GM18498 (cell line): Measurements from ENCODE around the gene EMX2.

Source experiments
- ATAC-seq: cut with Tn5 transposase; IDR thresholded peaks from one replicate; pipeline ENCODE4 v1.9.1; 2021; ENCODE audit warnings: mild to moderate bottlenecking, moderate library complexity; ENCODE audit not compliant: unreplicated experiment

Gene EMX2

GRCh38 chr10:117543225-117544003 is 868 bp downstream of the EMX2 start:
- ATAC-seq = no peak

- no peak for ATAC-seq
Measured at GRCh38 chr10:117544004-117544701, 1.6 kb downstream of the EMX2 start.

GRCh38 chr10:117544711-117545140 is 2.2 kb downstream of the EMX2 start:
- ATAC-seq = no peak

DNA sequence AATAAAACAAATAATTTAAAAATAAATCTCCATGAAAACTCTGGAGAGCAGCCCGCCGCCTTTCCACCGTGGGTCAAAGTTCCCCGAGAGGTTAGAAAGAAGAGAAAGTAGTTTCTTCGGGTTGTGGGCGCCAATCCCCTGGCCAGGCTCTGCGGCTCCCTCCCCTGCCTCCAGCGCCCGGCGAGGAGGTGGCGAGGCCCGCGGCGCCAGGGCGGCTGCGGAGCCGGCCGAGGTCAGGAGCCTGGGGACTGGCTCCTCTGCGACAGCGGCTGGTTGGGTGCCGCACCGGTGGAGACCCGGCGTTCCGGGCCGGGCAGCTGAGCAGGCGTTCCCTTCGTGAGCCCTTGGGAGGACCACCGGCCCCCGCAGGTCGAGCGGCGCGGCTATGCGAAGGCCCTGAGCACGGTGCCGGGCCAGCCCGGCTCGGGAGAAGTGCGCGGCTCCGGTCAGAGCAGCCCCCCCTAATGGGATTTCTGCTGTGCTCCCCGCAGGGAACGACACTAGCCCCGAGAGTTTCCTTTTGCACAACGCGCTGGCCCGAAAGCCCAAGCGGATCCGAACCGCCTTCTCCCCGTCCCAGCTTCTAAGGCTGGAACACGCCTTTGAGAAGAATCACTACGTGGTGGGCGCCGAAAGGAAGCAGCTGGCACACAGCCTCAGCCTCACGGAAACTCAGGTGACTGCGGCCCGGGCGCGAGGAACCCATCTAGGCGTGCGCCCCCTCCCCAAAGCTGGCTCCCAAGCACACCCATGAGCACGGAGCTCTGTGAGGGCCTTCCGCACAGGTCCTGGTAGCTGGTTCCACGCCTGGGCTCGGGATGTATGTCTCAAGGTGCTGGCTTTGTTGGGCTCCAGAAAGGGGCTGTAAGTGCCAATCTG is 2.8 kb downstream of the EMX2 start:
- no peak for ATAC-seq

DNA sequence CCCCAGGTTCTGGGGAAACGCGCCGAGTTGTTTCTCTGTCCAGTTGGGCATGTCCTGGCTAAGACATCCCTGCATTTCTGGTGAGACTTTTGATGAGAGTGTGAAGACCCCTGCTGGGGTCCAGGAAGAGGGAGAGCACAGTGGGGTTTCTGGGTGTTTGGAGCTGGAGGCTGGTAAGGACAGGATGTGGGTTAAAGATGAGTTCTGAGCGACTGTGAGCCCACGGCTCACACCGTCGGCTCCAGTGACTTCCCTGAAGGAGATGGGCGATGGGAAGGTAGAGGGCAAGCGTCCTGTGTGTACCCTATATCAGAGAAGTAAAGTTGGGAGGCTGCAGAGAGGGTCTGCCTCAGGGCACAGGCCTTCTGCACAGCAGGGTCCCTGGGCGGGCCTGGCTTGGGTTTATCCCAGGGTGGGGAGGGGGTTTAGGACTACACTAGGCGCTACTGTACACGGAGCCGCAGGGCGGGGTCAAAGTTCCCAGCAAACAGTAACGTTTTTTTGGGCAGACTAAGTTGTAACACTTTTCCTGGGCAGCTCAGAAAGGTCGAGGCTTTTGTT is 3.6 kb downstream of the EMX2 start:
- no peak for ATAC-seq

DNA sequence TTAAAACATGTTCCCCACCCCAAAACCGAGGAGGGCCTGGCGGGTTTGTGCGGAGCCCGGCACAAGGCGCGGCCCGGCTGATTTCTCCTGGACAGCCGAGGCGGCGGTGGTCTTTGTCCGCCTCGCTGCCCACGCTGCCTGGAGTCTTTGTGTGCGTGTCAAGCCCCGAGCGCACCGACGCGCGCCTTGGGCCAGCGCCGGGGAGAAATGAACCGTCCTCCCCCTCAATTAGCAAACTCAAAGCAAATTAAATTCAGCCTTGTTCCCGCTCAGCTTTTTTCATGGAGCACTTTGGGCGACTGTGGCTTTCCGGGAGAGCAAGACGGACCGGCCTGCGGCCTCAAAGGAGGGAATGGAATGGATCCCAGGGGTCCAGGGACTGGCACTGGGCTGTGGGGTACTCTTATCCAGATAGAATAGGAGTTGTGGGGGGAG is 4.1 kb downstream of the EMX2 start:
- ATAC-seq = no peak

- ATAC-seq = peak; percentile 43
Measured at GRCh38 chr10:117547016-117547715, 4.6 kb downstream of the EMX2 start.

- peak; percentile 9 for ATAC-seq
Measured at GRCh38 chr10:117547716-117548668, 5.4 kb downstream of the EMX2 start.

- no peak for ATAC-seq
Measured at GRCh38 chr10:117549100-117549585, 6.6 kb downstream of the EMX2 start.

DNA sequence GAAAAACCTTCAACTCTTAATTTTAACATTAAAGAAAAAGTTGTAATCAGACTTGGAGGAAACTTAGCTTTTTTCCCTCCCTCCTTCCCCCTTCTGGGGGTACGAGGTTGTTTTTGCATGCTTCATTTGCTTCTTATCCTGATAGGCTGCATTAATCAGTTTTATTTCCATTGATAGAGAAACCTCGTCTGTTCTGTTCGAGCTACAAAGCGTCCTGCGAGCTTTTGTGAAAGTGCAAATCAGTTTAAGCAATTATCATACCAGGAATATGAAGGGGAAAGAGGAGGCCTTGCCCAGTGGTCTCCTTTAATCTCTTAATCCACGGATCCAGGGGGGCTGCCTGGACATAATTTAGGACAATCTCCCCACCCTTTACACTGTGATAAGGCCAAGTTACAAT is 7.5 kb downstream of the EMX2 start:
- ATAC-seq = no peak

DNA sequence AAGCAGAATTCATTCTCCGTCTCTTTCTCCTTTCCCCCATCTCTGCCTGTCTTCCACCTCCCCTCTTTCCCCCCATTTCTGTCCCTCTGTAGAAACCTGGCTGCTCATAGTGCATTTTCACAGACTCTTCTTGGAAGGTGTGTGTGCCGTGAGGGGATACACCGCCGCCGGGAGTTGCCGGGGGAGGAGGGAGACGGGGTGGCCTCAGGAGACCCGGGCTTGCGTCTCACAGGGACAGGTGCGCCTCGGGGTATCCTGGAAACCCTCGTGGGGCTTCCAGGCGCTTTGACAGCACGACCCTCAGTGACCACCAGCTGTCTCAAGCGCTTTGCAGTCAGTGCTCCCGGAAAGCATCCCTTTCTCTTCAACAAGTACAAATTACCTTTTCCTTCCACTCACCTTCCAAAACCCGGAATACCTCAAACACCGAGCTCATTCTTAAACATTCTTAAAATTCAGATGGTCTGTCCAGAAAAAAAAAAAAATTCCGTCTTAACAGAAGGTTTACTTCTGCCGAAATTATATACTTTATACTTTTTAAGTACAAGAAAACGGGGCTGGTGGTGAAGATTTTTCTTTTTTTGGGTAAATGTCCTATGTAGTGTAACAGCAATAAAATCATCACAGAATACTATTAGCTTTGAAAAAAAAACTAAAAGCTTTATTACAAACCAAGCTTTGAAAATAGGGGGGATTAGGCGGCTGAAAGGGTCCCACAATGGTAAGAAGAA is 8.2 kb downstream of the EMX2 start:
- no peak for ATAC-seq

GRCh38 chr10:117551330-117552155 is 9.0 kb downstream of the EMX2 start:
- no peak for ATAC-seq

GRCh38 chr10:117552156-117552631 is 9.6 kb downstream of the EMX2 start:
- no peak for ATAC-seq

DNA sequence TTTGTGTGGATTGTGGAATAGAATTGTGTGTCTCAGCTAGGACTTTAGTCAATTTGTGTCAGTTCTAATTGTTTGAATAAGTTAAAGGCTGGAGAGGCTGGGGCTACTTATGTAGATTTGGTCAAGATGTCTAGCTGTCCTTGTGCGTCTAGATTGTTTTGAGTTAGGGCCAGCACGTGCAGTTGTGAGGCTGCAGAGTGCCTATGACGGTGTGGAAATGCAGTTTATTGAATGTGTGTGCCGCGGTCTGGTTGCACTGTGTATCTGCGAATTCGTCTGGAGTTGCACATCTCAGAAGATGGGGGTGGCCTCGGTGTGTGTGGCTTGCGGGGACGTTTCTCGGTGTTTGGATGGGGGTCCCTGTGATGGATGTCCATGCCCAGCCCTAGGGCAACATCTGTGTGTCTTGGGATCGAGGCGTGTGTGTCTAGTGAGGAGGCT is 10.2 kb downstream of the EMX2 start:
- ATAC-seq = no peak

GRCh38 chr10:117553142-117553814 is 10.7 kb downstream of the EMX2 start:
- ATAC-seq = no peak

GRCh38 chr10:117553815-117554172 is 11.2 kb downstream of the EMX2 start:
- ATAC-seq = no peak

GRCh38 chr10:117554241-117554814 is 11.8 kb downstream of the EMX2 start:
- ATAC-seq = no peak
